Glutamatergic neuron (in vitro differentiated cells): ENCODE results near the gene CPNE1. TPM values are rescaled to one million over a fixed set of nuclear protein-coding genes. Genes with fewer than 3 reads are reported as not detected.

Source experiments
- DNase-seq: peaks from one replicate; pipeline ENCODE4 v3.0.0; 2022
- H3K27ac Mint-ChIP-seq: one replicate; pipeline ENCODE4 v1.8.0; 2020; ENCODE audit warnings: mild to moderate bottlenecking, mixed read lengths, inconsistent platforms; ENCODE audit not compliant: unreplicated experiment
- H3K27me3 Mint-ChIP-seq: one replicate; pipeline ENCODE4 v1.8.0; 2020; ENCODE audit warnings: mild to moderate bottlenecking, moderate library complexity, mixed read lengths, inconsistent platforms; ENCODE audit not compliant: unreplicated experiment
- H3K36me3 Mint-ChIP-seq: one replicate; pipeline ENCODE4 v1.8.0; 2020; ENCODE audit warnings: mild to moderate bottlenecking, mixed read lengths, inconsistent platforms; ENCODE audit not compliant: unreplicated experiment
- H3K4me1 Mint-ChIP-seq: one replicate; pipeline ENCODE4 v1.8.0; 2020; ENCODE audit warnings: mild to moderate bottlenecking, low read depth, mixed read lengths, inconsistent platforms; ENCODE audit not compliant: unreplicated experiment
- H3K4me3 Mint-ChIP-seq: one replicate; pipeline ENCODE4 v1.8.0; 2020; ENCODE audit warnings: mild to moderate bottlenecking, mixed read lengths, inconsistent platforms; ENCODE audit not compliant: unreplicated experiment
- H3K9me3 Mint-ChIP-seq: one replicate; pipeline ENCODE4 v1.8.0; 2020; ENCODE audit warnings: mild to moderate bottlenecking, moderate library complexity, mixed read lengths, inconsistent platforms; ENCODE audit not compliant: unreplicated experiment
- CTCF ChIP-seq: fragments of 200-600 bp; sonication (generic); IDR thresholded peaks from one replicate; pipeline ENCODE4 v1.5.0; 2021; ENCODE audit not compliant: partially characterized antibody, unreplicated experiment
- total RNA-seq: library from RNA; stranded (reverse); fragmentation: NEBNext Ultra II Directional; extraction: Animal tissue kit (Norgen Biotek cat#: 25700); gene quantifications from one replicate; pipeline ENCODE4 v1.2.1, GENCODE V29; 2021; ENCODE audit not compliant: unreplicated experiment

Gene CPNE1
- total RNA-seq, 1 donor from 2014 or later, result 327 TPM

GRCh38 chr20:35620818-35621559 lies 43.7 kb downstream of the CPNE1 start:
- Mint-ChIP-seq H3K4me3 (no peak overlapping the region), H3K4me1 (peaks cover 7% of the 10 kb centered on the region), H3K27ac (no peak overlapping the region), H3K36me3 (no peaks in the 10 kb centered on the region), H3K27me3 (peaks cover 7% of the 10 kb centered on the region), H3K9me3 (peaks cover 8% of the 10 kb centered on the region)
- DNase-seq, result no peak
- TF ChIP-seq CTCF, result no peak

- Mint-ChIP-seq H3K27me3 (peaks cover 11% of the 10 kb centered on the region), H3K27ac (peak overlapping the region; percentile 70), H3K4me1 (peaks cover 7% of the 10 kb centered on the region), H3K9me3 (peaks cover 8% of the 10 kb centered on the region), H3K4me3 (peak overlapping the region; percentile 97), H3K36me3 (no peaks in the 10 kb centered on the region)
- DNase-seq, result peak; percentile 91
- peak; percentile 73 for TF ChIP-seq CTCF
These were observed 45.3 kb downstream of the CPNE1 start for GRCh38 chr20:35619196-35620095.

GRCh38 chr20:35618263-35619131 lies 46.2 kb downstream of the CPNE1 start:
- Mint-ChIP-seq H3K4me3 (peak overlapping the region; percentile 97), H3K4me1 (peaks cover 7% of the 10 kb centered on the region), H3K9me3 (peaks cover 8% of the 10 kb centered on the region), H3K27ac (peak overlapping the region; percentile 81), H3K27me3 (peaks cover 11% of the 10 kb centered on the region), H3K36me3 (no peaks in the 10 kb centered on the region)
- no peak for DNase-seq
- no peak for TF ChIP-seq CTCF

GRCh38 chr20:35617397-35618262 lies 47.1 kb downstream of the CPNE1 start:
- DNase-seq, result peak; percentile 51
- Mint-ChIP-seq H3K27ac (no peak overlapping the region), H3K9me3 (peaks cover 8% of the 10 kb centered on the region), H3K27me3 (peaks cover 11% of the 10 kb centered on the region), H3K4me1 (peaks cover 7% of the 10 kb centered on the region), H3K4me3 (peak overlapping the region; percentile 97), H3K36me3 (no peaks in the 10 kb centered on the region)
- TF ChIP-seq CTCF, result no peak
